Myocyte (in vitro differentiated cells): ENCODE results near the gene ANOS1. TPM values are rescaled to one million over a fixed set of nuclear protein-coding genes. Genes with fewer than 3 reads are reported as not detected.
"Not testable (repeated sequence)": the region's sequence is repeated elsewhere in the genome, so short reads cannot be mapped to it uniquely, and the experiment has no call there.

ENCODE experiments used
- DNase-seq: peaks from one replicate; pipeline ENCODE4 v3.0.0-alpha.2; 2012; ENCODE audit warnings: low read depth
- polyA plus RNA-seq: library from polyadenylated mRNA; unstranded; fragments of >200 nt; gene quantifications from one replicate; pipeline ENCODE4 v1.2.1, GENCODE V29; 2012; ENCODE audit warnings: missing spikeins
- total RNA-seq: library from RNA; depleted of rRNA; stranded (reverse); fragments of >200 nt; gene quantifications from 2 replicates; pipeline ENCODE4 v1.2.3, GENCODE V29; 2014

Gene ANOS1, protein sequence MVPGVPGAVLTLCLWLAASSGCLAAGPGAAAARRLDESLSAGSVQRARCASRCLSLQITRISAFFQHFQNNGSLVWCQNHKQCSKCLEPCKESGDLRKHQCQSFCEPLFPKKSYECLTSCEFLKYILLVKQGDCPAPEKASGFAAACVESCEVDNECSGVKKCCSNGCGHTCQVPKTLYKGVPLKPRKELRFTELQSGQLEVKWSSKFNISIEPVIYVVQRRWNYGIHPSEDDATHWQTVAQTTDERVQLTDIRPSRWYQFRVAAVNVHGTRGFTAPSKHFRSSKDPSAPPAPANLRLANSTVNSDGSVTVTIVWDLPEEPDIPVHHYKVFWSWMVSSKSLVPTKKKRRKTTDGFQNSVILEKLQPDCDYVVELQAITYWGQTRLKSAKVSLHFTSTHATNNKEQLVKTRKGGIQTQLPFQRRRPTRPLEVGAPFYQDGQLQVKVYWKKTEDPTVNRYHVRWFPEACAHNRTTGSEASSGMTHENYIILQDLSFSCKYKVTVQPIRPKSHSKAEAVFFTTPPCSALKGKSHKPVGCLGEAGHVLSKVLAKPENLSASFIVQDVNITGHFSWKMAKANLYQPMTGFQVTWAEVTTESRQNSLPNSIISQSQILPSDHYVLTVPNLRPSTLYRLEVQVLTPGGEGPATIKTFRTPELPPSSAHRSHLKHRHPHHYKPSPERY
- total RNA-seq: 0.08 TPM in 1 of 2 replicates, not detected in the other
- polyA plus RNA-seq: 0.04 TPM

DNA sequence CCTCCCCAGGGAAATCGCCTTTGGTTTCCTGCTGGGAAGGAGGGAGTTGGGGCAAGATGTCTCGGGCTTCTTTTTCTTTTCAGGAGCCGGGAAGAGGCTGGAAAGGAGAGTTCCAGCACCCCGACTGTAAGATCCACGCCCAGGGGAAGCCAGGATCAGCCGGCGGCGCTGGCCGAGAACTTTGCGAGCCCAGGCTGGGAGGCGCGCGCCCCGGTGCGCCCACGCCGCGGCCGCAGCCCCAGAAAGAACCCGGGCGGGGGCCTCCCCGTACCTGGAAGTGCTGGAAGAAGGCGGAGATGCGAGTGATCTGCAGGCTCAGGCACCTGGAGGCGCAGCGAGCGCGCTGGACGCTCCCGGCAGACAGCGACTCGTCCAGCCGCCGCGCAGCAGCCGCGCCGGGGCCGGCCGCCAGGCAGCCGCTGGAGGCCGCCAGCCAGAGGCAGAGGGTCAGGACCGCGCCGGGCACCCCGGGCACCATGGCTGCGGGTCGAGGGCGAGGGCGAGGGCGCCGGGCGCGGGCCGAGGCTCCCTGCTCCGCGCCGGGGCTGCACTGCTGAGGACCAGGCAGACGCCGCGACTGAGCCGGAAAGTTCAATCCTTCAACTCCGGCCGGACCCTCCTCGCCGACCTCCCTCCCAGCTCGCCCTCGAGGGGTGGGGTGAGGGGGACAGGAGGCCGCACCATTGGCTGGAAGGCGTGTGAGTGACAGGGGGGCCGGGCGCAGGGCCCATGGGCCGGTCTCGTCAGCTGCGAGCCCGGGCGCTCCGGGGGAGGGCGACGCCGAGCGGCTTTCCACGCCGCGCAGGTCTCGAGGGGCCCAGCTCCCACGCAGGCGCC, at the start of gene ANOS1:
TSS of gene ANOS1 (minus strand) at position 579 of the 837 bp plus-strand sequence. CDS start at position 478, 101 bp downstream.
- no peak for DNase-seq

DNA sequence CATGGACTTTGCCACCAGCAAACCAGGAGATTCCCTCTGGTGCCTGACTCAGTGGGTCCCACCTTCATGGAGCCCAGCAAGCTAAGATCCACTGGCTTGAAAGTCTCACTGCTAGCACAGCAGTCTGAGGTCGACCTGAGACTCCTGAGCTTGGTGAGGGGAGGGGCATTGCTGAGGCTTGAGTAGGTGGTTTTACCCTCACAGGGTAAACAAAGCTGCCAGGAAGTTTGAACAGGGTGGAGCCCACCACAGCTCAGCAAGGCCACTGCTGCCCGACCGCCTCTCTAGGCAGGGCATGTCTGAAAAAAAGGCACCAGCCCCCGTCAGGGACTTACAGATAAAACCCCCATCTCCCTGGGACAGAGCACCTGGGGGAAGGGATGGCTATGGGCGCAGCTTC, 41.2 kb upstream of the ANOS1 start:
- DNase-seq: no peak

DNA sequence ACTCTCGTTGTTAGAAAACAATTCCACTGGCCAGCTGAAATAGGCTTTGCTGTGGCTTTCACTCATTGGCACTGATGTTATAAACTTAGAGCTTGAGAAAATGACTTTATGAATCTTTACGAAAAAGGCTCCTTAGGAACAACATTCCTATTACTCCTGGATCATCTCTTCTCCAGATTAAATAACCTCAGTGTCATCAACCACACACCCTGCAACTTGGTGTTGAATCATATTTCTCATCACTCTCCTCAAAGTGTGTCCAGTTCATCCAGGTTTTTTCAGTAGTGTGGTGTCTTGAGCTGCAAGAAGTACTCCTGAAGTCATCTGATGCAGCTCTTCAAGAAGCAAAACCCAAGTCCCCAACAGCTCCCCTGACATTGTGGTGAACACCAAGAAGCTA, 28.1 kb upstream of the ANOS1 start:
- DNase-seq: no peak

DNA sequence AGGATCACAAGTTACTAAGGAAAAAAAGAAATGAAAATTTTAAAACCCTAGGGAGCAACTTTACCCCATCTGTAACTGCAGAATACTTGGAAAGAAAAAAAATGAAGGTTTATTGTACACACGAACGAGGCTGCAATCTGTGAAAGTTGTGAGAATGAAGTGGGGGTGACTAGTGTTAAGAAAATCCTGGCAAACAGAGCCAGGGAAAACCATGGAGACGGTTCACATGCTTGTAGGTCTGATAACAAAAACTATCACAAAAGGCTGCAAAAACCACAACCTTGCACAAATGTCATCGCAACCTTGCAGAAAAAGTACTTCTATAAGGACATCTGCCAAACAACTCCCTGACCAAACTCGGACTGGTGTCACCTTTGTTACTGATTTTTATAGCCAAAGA, 26.8 kb upstream of the ANOS1 start:
- not testable (repeated sequence) for DNase-seq

DNA sequence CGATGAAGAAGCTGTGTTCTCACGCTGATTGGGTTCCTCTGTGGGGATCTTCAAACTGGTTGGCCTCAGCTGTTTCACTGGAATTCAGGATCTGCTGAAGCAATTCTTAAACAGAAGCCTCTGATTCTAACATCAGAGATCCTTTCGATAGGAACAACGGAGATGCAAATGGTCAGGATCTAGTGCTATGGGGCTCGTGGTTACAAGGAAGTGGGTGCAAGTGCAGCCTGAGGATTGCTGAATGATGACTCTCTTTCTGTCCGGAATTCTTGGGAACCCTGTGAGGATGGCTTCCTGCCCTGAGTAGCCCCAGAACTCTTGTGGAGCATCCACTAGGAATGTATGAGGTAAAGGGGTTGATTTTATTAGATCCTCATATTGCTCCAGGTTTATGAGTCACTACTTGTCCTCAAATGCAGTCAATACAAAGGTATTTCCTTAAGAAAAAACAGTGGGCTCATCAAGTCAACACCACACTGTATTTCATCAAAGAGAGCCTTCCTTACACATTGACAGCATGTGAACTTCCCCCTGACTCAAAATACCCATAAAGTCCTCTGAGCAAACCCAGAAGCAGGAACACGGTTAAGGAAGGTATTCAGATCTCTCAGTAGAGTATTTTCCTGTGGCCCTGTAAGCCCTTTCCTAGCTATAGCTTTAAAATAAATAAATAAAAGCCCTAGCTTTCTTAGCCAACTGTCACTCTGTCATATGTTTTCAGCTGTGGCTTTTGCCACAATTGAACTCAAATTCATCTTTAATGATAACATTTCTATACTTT, 25.9 kb upstream of the ANOS1 start:
- DNase-seq: not testable (repeated sequence)

DNA sequence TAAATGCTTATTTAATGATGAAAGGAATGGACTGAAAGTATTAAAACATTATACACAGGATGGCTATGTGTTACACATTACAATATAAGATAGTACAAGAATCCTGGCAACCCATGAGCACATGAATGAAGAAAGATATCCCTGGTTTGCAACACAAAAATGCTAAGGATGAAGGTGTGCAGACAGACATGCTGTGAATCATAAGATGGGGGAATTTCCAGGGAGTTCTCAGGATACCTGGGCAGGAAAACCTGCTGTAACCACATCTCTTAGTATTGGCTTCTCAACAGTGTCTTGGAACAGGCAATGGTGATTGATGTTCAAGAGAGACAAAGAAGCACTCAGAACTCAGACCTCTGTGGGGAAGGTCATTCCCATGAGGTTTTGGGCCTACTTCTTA, 23.9 kb upstream of the ANOS1 start:
- no peak for DNase-seq

DNA sequence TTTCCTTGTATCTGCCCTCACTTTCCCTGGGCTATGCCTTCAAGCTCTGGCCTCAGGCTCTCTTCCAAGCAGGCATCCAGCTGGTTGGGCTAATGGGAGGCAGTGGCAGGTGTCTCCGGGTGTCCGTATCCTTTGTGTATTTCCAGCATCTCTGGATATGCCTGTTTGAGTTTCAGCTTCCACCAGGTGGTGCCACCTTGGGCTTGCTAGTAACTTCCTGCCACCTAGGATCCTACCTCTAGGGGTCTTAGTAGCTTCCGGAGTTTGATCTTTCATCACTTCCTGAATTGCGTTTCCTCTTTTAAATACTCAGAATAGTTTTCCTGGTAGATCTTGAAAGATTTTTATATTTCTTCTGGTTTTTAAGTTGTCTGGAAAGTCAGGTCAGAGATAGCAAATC, 23.2 kb upstream of the ANOS1 start:
- DNase-seq: no peak

DNA sequence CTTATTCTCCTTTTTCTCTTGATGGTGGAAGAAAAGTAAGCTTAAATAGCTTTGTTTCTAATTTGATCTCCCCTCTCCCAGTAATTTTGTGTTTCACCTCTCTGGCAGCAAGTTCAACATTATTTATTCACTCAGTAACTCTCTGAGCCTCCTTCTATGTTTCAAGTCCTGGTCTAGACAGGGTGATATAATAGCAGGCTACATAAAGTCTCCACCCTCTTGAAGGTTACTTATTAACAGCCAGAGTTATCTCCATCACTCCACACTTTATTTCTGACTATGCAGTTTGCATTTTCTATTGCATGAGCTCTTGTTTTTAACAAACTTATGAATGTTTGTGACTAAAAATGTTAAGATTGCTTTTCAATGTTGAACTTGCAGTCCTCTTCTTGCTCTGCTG, 17.8 kb upstream of the ANOS1 start:
- no peak for DNase-seq

DNA sequence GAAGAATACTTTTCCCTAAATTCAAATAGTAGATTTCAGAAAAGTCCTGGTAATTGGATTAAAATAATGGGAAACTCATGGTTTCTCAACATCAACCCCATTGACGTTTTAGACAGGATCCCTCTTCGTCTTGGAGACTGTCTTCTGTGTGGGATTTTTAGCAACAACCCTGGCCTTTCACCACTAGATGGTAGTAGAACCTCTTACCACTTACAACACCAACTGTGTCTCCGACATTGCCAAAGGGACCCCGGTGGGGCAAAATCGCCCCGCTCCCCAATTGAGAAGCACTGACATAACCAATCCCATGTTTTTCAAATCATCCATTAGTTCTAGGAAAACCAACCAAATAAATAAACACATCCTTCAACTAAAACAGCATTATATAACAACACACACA, 16.9 kb upstream of the ANOS1 start:
- DNase-seq: peak; percentile 22

DNA sequence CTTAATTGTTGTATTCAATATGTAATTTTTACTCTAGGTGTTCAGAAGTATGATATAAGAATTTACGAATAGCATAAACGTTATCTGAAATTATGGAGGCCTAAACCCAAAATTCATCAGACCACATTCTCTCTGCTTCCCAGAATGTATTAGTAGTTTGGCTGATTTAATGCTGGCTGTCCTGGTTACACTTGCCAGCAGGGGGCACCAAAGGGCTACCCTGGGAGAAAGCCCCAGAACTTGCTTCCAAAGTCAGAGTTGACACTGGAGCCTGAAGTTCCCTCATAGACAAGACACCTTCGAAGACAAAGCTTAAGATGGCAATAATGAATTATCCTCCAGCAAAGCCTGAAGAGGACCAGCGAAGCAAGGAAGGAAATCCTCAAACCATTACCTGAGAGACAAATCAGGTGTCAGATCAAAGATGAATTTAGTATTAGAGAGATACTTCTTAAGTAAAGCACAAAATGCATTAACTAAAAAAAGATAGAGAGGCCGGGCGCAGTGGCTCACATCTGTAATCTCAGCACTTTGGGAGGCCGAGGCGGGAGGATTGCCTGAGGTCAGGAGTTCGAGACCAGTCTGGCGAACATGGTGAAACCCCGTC, 11.3 kb upstream of the ANOS1 start:
- DNase-seq: peak; percentile 47

DNA sequence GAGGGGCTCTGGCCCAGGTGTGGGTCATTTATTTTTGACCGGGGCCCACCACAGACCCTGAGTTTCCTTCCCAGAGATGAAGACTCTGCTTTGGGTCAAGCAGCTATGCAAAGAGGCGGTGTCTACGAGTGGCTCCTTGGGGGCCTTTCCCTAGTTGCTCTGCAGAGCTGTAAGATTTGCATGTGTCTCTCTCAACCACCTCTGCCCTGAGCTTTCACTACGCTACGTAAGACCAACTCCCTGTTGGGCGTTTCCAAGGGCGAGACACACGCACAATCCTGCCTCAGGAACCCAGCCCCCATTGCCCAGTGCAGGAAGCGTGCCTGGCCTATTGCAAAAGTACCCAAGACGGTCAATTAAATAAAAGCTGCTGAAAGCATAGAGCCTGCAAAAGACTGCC, 10.0 kb upstream of the ANOS1 start:
- DNase-seq: no peak

DNA sequence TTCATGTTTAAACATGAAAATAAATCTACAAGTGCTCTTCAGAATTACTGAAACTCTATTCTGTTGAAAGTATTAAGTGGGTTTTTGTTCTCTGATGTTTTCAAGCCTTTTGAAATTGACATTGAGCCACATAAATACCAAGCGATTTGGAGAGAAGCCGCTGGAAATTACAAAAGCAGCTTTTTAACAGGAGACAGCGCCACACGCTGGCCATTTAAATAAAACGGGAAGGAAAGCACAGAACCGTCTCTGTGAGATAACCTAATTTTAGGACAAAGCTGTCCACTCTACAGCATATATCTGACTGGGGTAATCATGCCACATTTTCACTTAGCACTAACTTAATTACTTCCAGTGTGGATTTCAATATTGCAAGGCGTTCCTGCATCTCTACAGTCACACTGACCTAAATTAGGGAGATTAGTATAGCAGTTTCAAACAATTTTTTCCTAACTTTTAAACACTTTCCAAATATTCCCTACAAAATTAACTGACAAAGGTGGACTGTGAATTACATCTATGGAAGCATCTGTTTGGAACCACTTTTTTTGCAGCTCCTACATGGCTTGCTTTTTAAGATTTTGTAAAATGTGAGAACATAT, 6.8 kb upstream of the ANOS1 start:
- DNase-seq: peak; percentile 38

DNA sequence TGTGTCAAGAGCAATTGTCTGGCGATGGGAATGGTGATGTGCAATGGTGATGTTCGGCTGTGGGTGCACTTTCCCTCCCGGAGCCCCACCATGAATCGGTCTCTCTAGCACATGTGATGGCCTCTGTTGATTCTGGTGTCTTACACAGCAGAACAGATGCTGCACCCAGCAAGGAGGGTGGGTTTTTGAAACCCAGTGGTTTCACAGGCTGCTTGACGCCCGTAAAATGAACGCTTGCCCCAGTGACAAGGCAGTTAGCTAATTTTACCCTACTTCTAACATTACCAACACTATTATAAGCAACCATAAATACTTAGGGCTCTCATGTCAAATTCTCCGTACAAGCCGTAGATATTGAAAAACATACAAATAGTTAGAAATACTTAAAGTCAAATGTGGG, 5.9 kb upstream of the ANOS1 start:
- no peak for DNase-seq

DNA sequence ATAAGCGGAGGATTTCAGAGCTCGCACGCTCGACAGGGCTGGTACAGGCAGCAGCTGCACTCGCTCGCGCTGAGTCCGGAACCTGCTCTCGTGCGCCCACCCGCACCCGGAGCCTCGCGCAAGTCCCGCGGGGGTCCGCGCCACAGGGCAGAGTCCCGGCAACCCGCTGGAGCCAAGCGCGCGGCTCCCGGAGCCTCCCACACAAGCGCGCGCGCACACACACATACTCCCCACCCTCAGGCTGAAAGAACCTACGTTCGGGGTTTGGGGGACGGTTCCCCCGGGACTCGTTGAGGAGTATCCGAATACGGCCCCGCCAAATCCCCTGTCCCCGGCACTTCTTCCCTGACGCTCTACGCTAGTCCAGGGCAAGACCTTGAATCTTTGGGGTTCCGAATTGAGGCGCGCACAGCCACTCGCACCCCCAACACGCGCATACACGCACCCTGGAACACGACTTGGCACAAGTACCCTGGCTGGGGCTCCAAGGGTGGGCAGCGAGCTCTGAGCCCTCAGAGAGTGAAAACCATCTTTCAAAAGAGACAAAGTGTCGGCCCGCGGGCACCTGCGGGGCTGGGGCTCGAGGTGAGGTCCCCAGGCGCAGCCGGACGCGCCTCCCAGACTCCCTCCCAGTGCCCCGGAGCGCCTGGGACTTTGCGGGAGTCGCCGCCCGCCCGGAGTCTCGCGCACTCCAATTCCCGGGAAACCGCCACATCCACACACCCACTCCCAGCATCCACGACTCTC, 952 bp downstream of the ANOS1 start:
- DNase-seq: no peak

DNA sequence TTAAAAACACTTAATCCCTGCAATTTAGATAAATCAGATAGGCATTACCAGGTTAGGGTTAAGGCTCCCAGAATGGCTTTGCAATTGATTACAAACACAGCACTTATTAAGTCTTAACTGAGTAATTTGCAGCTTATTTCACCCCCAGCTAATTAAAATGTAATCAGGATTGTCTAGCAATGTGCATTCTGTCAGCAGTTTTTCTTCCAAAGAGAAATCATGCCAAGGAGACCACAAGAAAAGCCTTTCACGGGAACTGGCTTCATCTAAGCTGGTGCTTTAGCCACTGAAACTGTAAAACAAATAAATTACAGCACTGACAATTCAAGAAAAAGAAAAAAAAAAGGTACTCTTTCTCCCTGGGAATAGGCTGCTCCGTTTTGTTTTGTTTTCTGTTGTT, 2.1 kb downstream of the ANOS1 start:
- no peak for DNase-seq

DNA sequence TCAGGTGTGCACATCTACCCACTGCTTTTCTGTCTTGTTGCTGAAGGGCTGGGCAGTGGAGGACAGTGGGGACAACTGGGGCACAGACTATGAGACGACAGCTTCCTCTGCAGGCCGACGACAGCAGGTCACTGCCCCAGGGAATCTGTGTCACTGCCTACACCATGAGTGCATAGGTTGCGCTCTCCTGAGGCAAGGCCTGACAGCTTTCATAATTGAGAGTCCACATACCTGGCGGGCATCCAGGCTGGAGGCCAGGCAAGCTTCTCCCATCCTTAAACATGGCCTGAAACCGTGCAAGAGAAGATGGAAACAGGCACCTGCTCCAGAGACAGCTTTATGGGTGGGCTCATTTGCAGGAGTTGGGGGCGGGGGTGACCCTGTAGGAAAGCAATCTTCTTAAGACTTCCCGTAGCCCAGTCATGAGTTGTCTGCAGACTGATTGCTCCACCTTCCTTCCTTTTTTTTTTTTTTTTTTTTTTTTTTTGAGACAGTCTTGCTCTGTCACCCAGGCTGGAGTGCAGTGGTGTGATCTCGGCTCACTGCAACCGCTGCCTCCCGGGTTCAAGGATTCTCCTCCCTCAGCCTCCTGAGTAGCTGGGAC, 2.9 kb downstream of the ANOS1 start:
- DNase-seq: no peak

DNA sequence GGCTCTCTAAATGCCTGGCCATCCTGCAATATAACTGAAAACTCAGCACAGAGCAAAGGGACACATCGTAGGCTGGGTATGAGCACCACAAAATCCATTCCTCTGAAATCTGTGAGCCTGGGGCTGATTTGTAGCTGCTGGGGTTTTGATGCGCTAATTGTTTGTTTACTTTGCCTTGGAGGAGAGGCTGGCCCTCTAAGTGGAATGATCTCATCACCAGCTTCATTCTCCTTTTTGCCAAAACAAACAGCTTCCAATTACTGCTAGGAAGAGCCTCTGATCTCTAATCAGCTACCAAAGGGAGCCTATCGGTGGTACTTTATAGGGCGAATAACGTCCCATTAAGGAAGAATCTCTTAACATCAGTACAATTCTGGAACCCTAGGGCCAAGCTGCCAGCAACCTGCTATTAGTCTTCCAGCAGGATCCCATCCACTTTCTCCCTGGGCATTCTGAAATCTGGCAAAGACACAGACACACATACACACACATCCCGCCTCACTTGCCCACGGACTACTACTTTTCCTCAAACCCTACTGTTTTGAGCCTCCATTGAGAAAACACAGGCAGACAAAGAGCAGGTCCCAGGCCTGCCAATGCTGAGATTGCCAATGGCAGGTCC, 5.8 kb downstream of the ANOS1 start:
- DNase-seq: no peak

DNA sequence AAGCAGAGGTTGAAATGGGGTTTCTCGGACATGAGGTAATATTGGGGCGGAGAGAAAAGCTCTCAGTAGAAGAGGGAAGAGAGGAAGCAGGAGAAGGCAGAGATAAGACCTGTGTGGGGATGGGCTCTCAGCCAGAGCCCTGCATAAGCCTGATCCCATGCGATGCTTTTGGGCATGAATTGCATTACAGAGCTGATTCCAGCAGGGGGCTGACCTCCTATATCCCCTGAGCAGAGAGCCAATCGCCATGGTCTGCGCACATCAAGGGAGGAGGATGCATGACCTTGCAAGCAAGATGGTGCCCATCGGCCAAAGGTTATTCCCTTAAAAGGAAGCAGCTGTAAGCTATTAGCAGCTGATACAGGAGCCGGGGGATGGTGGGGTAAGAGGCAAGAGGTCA, 7.6 kb downstream of the ANOS1 start:
- DNase-seq: no peak

DNA sequence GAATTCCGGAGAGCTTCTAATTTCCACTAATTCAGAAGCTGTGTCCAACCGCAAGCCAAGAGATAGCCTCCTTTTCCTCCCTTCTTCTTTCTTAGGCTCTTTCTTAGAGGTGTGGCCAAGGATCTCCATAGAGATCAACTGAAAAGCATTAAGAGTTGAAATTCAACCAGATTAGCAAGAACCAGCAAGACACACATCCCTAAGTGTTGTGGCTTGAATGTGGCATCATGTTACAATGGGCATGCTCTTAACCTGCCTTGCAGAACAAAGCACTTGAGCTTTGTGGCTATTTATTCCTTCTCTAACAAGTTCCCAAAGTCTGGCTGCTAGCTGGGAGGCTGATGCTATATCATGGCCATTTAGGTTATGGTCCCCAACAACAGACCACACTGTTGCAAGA, 10.4 kb downstream of the ANOS1 start:
- no peak for DNase-seq
